Sigmoid colon (tissue), 4 donors: Measurements from ENCODE around the gene ITLN2.

ENCODE experiments used
- EP300 ChIP-seq, 4 donors: sonication (generic); formaldehyde crosslinking; IDR thresholded peaks; one replicate each; pipeline ENCODE4 v1.6.1; 2017; ENCODE audit warnings: antibody characterized with exemption in 4 of 4
- TF ChIP-seq, protein P1 (sequence below), 4 experiments: fragments of 450-650 bp in 3 of 4; fragments of 200-600 bp in 1 of 4; IDR thresholded peaks; one replicate each; pipeline ENCODE4 v1.5.1; 2016 to 2019; ENCODE audit warnings: antibody characterized with exemption in 4 of 4, mild to moderate bottlenecking in 3 of 4, moderate library complexity in 2 of 4

DNA sequence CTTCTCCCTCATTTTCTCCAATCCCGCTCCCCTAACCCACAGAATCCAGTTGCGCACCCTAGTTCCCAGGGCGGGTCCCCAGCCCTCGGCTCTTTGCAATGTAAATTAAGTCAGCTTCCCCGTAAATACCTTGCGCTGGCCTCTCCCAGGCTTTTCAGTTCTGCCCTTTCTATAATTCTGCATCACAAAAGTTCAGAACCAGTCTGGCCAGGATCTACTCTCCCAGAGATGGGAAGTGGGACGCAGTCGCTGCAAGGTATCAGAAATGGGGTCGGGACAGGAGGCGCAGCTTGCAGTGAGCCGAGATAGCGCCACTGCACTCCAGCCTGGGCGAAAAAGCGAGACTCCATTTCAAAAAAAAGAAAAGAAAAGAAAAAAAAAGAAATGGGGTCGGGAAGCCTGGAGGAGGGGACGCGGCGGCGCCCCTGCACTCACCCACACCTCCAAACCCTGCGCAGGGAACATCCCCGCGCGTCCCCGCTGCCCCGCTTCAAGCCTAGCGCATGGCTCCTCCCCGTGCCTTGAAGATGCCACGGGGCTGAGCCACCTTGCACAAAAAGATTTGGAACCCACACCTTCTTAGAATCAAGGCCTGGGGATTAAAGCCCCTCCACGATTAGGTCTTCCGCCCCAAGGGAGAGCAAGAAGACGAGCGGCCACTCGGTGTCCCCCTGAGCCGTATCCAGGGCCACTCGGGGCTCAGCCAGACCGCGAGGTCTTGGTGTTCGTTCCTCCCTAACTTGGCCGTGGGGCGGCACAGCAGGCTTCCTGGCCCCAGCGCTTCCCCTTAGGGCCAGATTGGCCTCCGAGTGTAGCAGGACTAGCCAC is 27.2 kb upstream of the ITLN2 start:
- no peak for TF ChIP-seq EP300 (IDR thresholded peaks at IDR 0.05)
- TF ChIP-seq, protein P1, sequence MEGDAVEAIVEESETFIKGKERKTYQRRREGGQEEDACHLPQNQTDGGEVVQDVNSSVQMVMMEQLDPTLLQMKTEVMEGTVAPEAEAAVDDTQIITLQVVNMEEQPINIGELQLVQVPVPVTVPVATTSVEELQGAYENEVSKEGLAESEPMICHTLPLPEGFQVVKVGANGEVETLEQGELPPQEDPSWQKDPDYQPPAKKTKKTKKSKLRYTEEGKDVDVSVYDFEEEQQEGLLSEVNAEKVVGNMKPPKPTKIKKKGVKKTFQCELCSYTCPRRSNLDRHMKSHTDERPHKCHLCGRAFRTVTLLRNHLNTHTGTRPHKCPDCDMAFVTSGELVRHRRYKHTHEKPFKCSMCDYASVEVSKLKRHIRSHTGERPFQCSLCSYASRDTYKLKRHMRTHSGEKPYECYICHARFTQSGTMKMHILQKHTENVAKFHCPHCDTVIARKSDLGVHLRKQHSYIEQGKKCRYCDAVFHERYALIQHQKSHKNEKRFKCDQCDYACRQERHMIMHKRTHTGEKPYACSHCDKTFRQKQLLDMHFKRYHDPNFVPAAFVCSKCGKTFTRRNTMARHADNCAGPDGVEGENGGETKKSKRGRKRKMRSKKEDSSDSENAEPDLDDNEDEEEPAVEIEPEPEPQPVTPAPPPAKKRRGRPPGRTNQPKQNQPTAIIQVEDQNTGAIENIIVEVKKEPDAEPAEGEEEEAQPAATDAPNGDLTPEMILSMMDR (IDR thresholded peaks at IDR 0.05) = no peak
